ENCODE measurements around the gene NPIPA3. TPM values are rescaled to one million over a fixed set of nuclear protein-coding genes. Genes with fewer than 3 reads are reported as not detected.
"Not testable (repeated sequence)": the region's sequence is repeated elsewhere in the genome, so short reads cannot be mapped to it uniquely, and the experiment has no call there.

The NPIPA3 gene
- total RNA-seq, 1 experiment from 2014 or later, result 1.9 TPM

DNA sequence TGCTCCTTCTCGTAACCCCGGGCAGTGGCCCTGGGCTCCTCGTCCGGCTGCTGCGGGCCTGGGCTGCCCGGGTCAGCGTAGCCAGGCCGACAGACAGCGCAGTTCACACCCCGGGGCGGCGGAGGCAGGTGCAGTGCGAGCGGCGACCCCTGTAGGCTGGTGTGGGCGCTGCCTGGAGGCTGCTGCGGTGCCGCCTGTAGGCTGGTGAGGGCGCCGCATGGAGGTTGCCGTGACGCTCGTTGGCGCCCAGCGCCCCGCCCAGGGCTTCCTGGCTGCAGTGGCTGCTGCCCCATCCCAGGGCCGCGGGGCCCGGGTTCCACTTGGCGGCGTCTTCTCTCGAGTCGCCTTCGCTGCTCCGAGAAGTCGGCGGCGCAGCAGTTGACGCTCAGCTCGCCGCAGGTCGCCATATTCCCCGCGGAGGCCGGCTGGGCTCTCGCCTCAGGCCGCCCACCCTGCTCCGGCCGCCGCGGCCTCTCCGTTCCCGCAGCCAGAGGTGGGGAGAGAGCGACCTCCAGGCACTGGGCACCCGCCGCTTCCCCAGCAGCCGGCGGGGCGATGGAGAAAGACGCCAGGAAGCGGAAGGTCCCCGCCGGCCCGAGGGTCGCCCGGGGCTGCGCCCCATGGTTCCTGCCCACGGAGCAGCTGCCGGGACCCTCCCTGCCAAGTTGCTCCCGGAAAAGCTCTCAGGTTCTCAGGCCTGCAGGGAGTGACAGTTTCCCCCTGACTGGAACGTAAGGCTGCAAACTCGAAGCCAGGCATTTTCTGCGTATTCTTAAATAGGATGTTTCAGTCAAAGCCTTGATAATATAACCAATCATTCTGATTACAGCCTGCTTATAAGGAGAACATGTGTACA, 39.3 kb downstream of the NPIPA3 start, which contains the start of gene NPIPA2:
Gene NPIPA2, plus strand, starts transcription at position 261 of the 856 bp plus-strand sequence. CDS start 5,533 bp downstream, outside the sequence.
- not testable (repeated sequence) for DNase-seq (ENCODE audit: low spot score)

DNA sequence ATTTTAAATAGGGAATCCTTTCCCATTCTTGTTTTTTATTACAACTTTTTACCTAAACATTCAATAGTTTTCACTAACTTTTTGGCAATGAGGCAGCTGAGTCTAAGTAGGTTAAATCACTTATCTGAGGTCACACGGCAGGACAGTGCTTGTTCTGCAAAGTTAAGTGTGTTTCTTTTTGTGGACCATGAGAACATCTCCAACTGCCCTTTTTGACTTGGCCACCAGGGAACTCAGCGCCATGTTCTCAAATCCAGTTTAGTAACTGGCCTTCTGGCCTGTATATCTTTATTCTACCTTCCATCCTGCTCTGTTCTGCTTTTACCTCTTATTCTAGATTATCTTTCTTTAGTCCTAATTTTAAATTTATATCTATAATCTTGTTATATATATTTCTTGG, 70.4 kb downstream of the NPIPA3 start:
- not testable (repeated sequence) for DNase-seq (ENCODE audit: low spot score)

DNA sequence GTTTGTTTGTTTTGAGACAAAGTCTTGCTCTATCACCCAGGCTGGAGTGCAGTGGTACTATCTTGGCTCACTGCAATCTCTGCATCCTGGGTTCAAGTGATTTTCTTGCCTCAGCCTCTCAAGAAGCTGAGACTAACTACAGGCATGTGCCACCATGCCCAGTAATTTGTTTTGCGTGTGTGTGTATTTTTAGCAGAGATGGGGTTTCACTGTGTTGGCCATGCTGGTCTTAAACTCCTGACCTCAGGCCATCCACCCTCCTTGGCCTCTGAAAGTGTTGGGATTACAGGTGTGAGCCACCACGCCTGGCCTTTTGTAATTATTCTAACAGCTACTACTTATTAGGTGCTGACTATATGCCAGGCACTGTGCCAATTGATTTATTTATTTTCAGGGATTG, 72.4 kb downstream of the NPIPA3 start:
- not testable (repeated sequence) for DNase-seq (ENCODE audit: low spot score)

Other genes with a start within 250 kb of the NPIPA3 start
- 26.0 and 32.2 TPM in 2 replicates for gene PARN, start 73.2 kb upstream of the NPIPA3 start, total RNA-seq (2014; rRNA removed; shearing (Covaris generic))
- gene BFAR, start 70.5 kb upstream of the NPIPA3 start, total RNA-seq (2014; rRNA removed; shearing (Covaris generic)), result 60.4 and 85.7 TPM in 2 replicates
- gene PLA2G10, start 9.1 kb upstream of the NPIPA3 start, total RNA-seq (2014; rRNA removed; shearing (Covaris generic)), result not detected in 2 replicates
- gene NPIPA2, start 39.1 kb downstream of the NPIPA3 start, total RNA-seq (2014; rRNA removed; shearing (Covaris generic)), result not detected in 2 replicates
- 42.0 and 67.5 TPM in 2 replicates for gene NOMO1, start 130.3 kb downstream of the NPIPA3 start, total RNA-seq (2014; rRNA removed; shearing (Covaris generic))
- 2.3 and 4.2 TPM in 2 replicates for gene NPIPA1, start 234.0 kb downstream of the NPIPA3 start, total RNA-seq (2014; rRNA removed; shearing (Covaris generic))

All from H4 (cell line).